Activated CD8-positive, alpha-beta memory T cell treated with anti-CD3 and anti-CD28 coated beads for 1 hour (primary cell): Measurements from ENCODE around the gene CCR6.
"Not testable (repeated sequence)": the region's sequence is repeated elsewhere in the genome, so short reads cannot be mapped to it uniquely, and the experiment has no call there.

ENCODE experiments used
- DNase-seq, 2 donors: peaks; one replicate each; pipeline ENCODE4 v3.0.0-alpha.2; 2020; ENCODE audit warnings: low read depth in 1 of 2; ENCODE audit errors: extremely low read depth in 1 of 2

The CCR6 gene

GRCh38 chr6:167165858-167166471 is 43.1 kb downstream of the CCR6 start:
- DNase-seq = no peak

- not testable (repeated sequence) for DNase-seq
These were observed 44.8 kb downstream of the CCR6 start for GRCh38 chr6:167167699-167168098.

- not testable (repeated sequence) for DNase-seq
These were observed 45.4 kb downstream of the CCR6 start for GRCh38 chr6:167168296-167168695.

- DNase-seq = not testable (repeated sequence)
These were observed 47.0 kb downstream of the CCR6 start for GRCh38 chr6:167169867-167170266.

GRCh38 chr6:167171300-167171699 is 48.4 kb downstream of the CCR6 start:
- DNase-seq = not testable (repeated sequence)

- DNase-seq = not testable (repeated sequence)
These were observed 49.1 kb downstream of the CCR6 start for GRCh38 chr6:167172011-167172410.

- not testable (repeated sequence) for DNase-seq
These were observed 54.4 kb downstream of the CCR6 start for GRCh38 chr6:167177271-167177670.

- DNase-seq = not testable (repeated sequence)
These were observed 56.2 kb downstream of the CCR6 start for GRCh38 chr6:167178896-167179655.

- not testable (repeated sequence) for DNase-seq
These were observed 57.2 kb downstream of the CCR6 start for GRCh38 chr6:167180086-167180485.

- DNase-seq = not testable (repeated sequence)
These were observed 58.5 kb downstream of the CCR6 start for GRCh38 chr6:167181351-167181750.

GRCh38 chr6:167182913-167183314 is 60.0 kb downstream of the CCR6 start:
- not testable (repeated sequence) for DNase-seq

- not testable (repeated sequence) for DNase-seq
These were observed 62.2 kb downstream of the CCR6 start for GRCh38 chr6:167185101-167185500.

GRCh38 chr6:167187275-167187674 is 64.4 kb downstream of the CCR6 start:
- DNase-seq = not testable (repeated sequence)
